IMR-90 (cell line): ENCODE results near the gene STOM. TPM values are rescaled to one million over a fixed set of nuclear protein-coding genes. Genes with fewer than 3 reads are reported as not detected.

Experiments used
- ATAC-seq: fragments of 200-7000 bp; cut with Tn5 transposase; 2 replicates; pipeline ENCODE4 v1.9.1; 2020; ENCODE audit warnings: low read depth, mild to moderate bottlenecking, moderate library complexity
- BruUV-seq: library from RNA; stranded (reverse); fragments of 400-500 nt; replicated peaks from 2 replicates; lab custom pipeline; 2021; lab: Mats Ljungman, UMichigan
- CTCF ChIA-PET: fragments of 300-600 bp; formaldehyde crosslinking; extraction: SDS; loops from one replicate; lab custom pipeline; 2021; ENCODE audit warnings: antibody characterized with exemption; lab: Yijun Ruan, JAX
- POLR2A ChIA-PET: fragments of 300-600 bp; sonication (Branson Sonifier 250); formaldehyde crosslinking; loops from one replicate; lab custom pipeline; 2022; ENCODE audit warnings: antibody characterized with exemption; ENCODE audit not compliant: unreplicated experiment; lab: Charles Lee
- DNase-seq: peaks from one replicate; pipeline ENCODE4 v3.0.0; 2013
- H2AFZ ChIP-seq: replicated peaks from 2 replicates; pipeline ENCODE3; 2013; ENCODE audit warnings: low read length, mild to moderate bottlenecking; ENCODE audit not compliant: poor library complexity
- H2AK5ac ChIP-seq: 2 replicates; pipeline ENCODE4 v1.6.1; 2013; ENCODE audit warnings: low read depth, low read length, inconsistent platforms
- H2AK9ac ChIP-seq: replicated peaks from 2 replicates; pipeline ENCODE3; 2013; ENCODE audit warnings: mild to moderate bottlenecking, low read depth, low read length, moderate library complexity; ENCODE audit not compliant: poor library complexity
- H2BK120ac ChIP-seq: 2 replicates; pipeline ENCODE4 v1.6.1; 2013; ENCODE audit warnings: low read depth, low read length, inconsistent platforms
- H2BK15ac ChIP-seq: 3 replicates; pipeline ENCODE4 v1.6.1; 2013; ENCODE audit warnings: low read depth, low read length, inconsistent platforms
- H2BK20ac ChIP-seq: 2 replicates; pipeline ENCODE4 v1.6.1; 2013; ENCODE audit warnings: low read depth, mild to moderate bottlenecking, inconsistent platforms, low read length, moderate library complexity
- H2BK5ac ChIP-seq: 2 replicates; pipeline ENCODE4 v1.6.1; 2013; ENCODE audit warnings: mild to moderate bottlenecking, low read depth, low read length, inconsistent platforms; ENCODE audit not compliant: poor library complexity, severe bottlenecking
- H3K14ac ChIP-seq: replicated peaks from 2 replicates; pipeline ENCODE4 v1.6.1; 2013; ENCODE audit warnings: low read depth, low read length, inconsistent platforms
- H3K18ac ChIP-seq: 2 replicates; pipeline ENCODE4 v1.6.1; 2013; ENCODE audit warnings: low read depth, low read length, control low read depth
- H3K23ac ChIP-seq: 2 replicates; pipeline ENCODE4 v1.6.1; 2013; ENCODE audit warnings: low read depth, low read length, inconsistent platforms
- H3K27ac ChIP-seq: 2 replicates; pipeline ENCODE4 v1.5.1; 2013; ENCODE audit warnings: mild to moderate bottlenecking, control low read depth, low read length; ENCODE audit not compliant: insufficient read depth
- H3K27me3 ChIP-seq: 2 replicates; pipeline ENCODE4 v1.6.1; 2013; ENCODE audit warnings: low read length; ENCODE audit not compliant: control insufficient read depth, insufficient read depth
- H3K36me3 ChIP-seq: 2 replicates; pipeline ENCODE4 v1.6.1; 2013; ENCODE audit warnings: low read length, mixed read lengths; ENCODE audit not compliant: control insufficient read depth, insufficient read depth
- H3K4ac ChIP-seq: 2 replicates; pipeline ENCODE4 v1.6.1; 2013; ENCODE audit warnings: low read depth, low read length, inconsistent platforms
- H3K4me1 ChIP-seq: 2 replicates; pipeline ENCODE4 v1.6.1; 2013; ENCODE audit warnings: low read length, mixed read lengths; ENCODE audit not compliant: control insufficient read depth, insufficient read depth
- H3K4me2 ChIP-seq: 2 replicates; pipeline ENCODE4 v1.6.1; 2013; ENCODE audit warnings: low read depth, mild to moderate bottlenecking, control low read depth, low read length, moderate library complexity
- H3K4me3 ChIP-seq: 2 replicates; pipeline ENCODE4 v1.5.1; 2013; ENCODE audit warnings: low read depth, mild to moderate bottlenecking, control low read depth, low read length, moderate library complexity; ENCODE audit not compliant: insufficient read depth
- H3K56ac ChIP-seq: 2 replicates; pipeline ENCODE4 v1.6.1; 2013; ENCODE audit warnings: low read length, inconsistent platforms; ENCODE audit not compliant: insufficient read depth; ENCODE audit errors: extremely low read depth
- H3K79me1 ChIP-seq, 2 experiments: 2 replicates each; pipeline ENCODE4 v1.6.1; 2013; ENCODE audit warnings: low read length in 2 of 2, inconsistent platforms in 1 of 2, low read depth in 1 of 2
- H3K9ac ChIP-seq: 2 replicates; pipeline ENCODE4 v1.6.1; 2013; ENCODE audit warnings: low read depth, low read length, control low read depth
- H3K9me1 ChIP-seq: 2 replicates; pipeline ENCODE4 v1.6.1; 2013; ENCODE audit warnings: low read length, inconsistent platforms; ENCODE audit not compliant: insufficient read depth
- H3K9me3 ChIP-seq: 2 replicates; pipeline ENCODE4 v1.6.1; 2013; ENCODE audit warnings: low read length; ENCODE audit not compliant: control insufficient read depth, insufficient read depth
- H4K20me1 ChIP-seq: 2 replicates; pipeline ENCODE4 v1.6.1; 2013; ENCODE audit warnings: low read length, inconsistent platforms; ENCODE audit not compliant: insufficient read depth
- H4K5ac ChIP-seq: 2 replicates; pipeline ENCODE4 v1.6.1; 2013; ENCODE audit warnings: mild to moderate bottlenecking, low read depth, low read length, control low read depth
- H4K8ac ChIP-seq, 2 experiments: 2 replicates each; pipeline ENCODE4 v1.6.1; 2013; ENCODE audit warnings: low read depth in 2 of 2, low read length in 2 of 2, control low read depth in 1 of 2, inconsistent platforms in 1 of 2
- H4K91ac ChIP-seq: 2 replicates; pipeline ENCODE4 v1.6.1; 2013; ENCODE audit warnings: low read depth, low read length, inconsistent platforms; ENCODE audit not compliant: insufficient read depth
- BHLHE40 ChIP-seq: fragments of 150-350 bp; IDR thresholded peaks from 2 replicates; pipeline ENCODE4 v1.6.1; 2016; ENCODE audit warnings: mild to moderate bottlenecking, low read depth, low read length
- CEBPB ChIP-seq: IDR thresholded peaks from 2 replicates; pipeline ENCODE4 v1.6.1; 2012; ENCODE audit warnings: low read depth, low read length, improper control_type of control experiment
- CHD1 ChIP-seq: IDR thresholded peaks from 2 replicates; pipeline ENCODE4 v1.6.1; 2012; ENCODE audit warnings: low read depth, low read length, improper control_type of control experiment
- ELK1 ChIP-seq: fragments of 150-350 bp; IDR thresholded peaks from 2 replicates; pipeline ENCODE4 v1.6.1; 2016; ENCODE audit warnings: low read depth, mild to moderate bottlenecking, low read length, moderate library complexity, borderline replicate concordance
- MAFK ChIP-seq: IDR thresholded peaks from 2 replicates; pipeline ENCODE4 v1.6.1; 2012; ENCODE audit warnings: low read depth, low read length, improper control_type of control experiment
- MXI1 ChIP-seq: IDR thresholded peaks from 2 replicates; pipeline ENCODE4 v1.6.1; 2012; ENCODE audit warnings: low read depth, mild to moderate bottlenecking, low read length, moderate library complexity, borderline replicate concordance
- POLR2A ChIP-seq: IDR thresholded peaks from 2 replicates; pipeline ENCODE4 v1.6.1; 2012; ENCODE audit warnings: mild to moderate bottlenecking, low read depth, low read length
- RAD21 ChIP-seq: IDR thresholded peaks from 2 replicates; pipeline ENCODE4 v1.6.1; 2012; ENCODE audit warnings: low read length, improper control_type of control experiment
- RCOR1 ChIP-seq: IDR thresholded peaks from 2 replicates; pipeline ENCODE4 v1.6.1; 2012; ENCODE audit warnings: mild to moderate bottlenecking, low read length, improper control_type of control experiment; ENCODE audit not compliant: insufficient replicate concordance
- USF2 ChIP-seq: fragments of 150-350 bp; IDR thresholded peaks from 2 replicates; pipeline ENCODE4 v1.6.1; 2017; ENCODE audit warnings: mild to moderate bottlenecking, antibody characterized with exemption, low read length, low read depth
- WGBS, 2 experiments: methylation state at CpG; one replicate each; pipeline versions ENCODE4 v1.1.5 to v1.1.7; 2013; ENCODE audit warnings: missing lambda C conversion rate in 2 of 2; ENCODE audit not compliant: insufficient read length in 1 of 2; ENCODE audit errors: extremely low coverage in 2 of 2; 5-methylcytosine and 5-hydroxymethylcytosine counted together
- dilution Hi-C: fragments of 300-500 bp; cut with HindIII; formaldehyde crosslinking; loops from one replicate; pipeline ENCODE4 v1.14.3; 2018; ENCODE audit warnings: low sequenced_read_pairs; ENCODE audit not compliant: unreplicated experiment
- in situ Hi-C: fragments of 300-500 bp; cut with MboI; formaldehyde crosslinking; loops from 3 replicates; pipeline ENCODE4 v1.14.3; 2019; ENCODE audit warnings: low sequenced_read_pairs, inconsistent platforms, mixed read lengths
- intact Hi-C: fragments of 100-400 bp; cut with micrococcal nuclease; formaldehyde crosslinking; loops from 2 replicates; pipeline ENCODE4 v1.10.0; 2022
- polyA plus RNA-seq, 3 experiments: library from polyadenylated mRNA; depleted of rRNA; stranded (reverse); fragments of >200 nt; gene quantifications; 2 replicates each; pipeline ENCODE4 v1.2.3, GENCODE V29; 2012; ENCODE audit warnings: low replicate concordance in 1 of 3
- total RNA-seq: library from RNA; depleted of rRNA; stranded (reverse); fragments of >200 nt; gene quantifications from 2 replicates; pipeline ENCODE4 v1.2.3, GENCODE V29; 2012

STOM gene
- total and polyA plus RNA-seq, 2 of the 4 experiments (the other 2 are of a cell fraction): 78.4 to 84.8 TPM

- Histone ChIP-seq H3K9me3 (no peaks in the 10 kb centered on the region), H2BK5ac (no peak overlapping the region), H2BK20ac (no peak overlapping the region), H4K91ac (no peak overlapping the region), H3K79me1 (peaks cover 21 to 49% of the 10 kb centered on the region in 2 experiments), H3K4ac (no peak overlapping the region), H3K4me3 (no peak overlapping the region), H2BK15ac (no peak overlapping the region), H3K56ac (no peak overlapping the region), H4K8ac (no peak overlapping the region), H2BK120ac (no peak overlapping the region), H2AFZ (no peak overlapping the region), H3K36me3 (peaks cover 48% of the 10 kb centered on the region), H3K4me1 (peaks cover 8% of the 10 kb centered on the region), H3K9me1 (no peaks in the 10 kb centered on the region; the same call in 1 of the 2 replicates), H4K5ac (no peak overlapping the region), H3K18ac (no peak overlapping the region), H3K4me2 (no peak overlapping the region), H2AK5ac (no peak overlapping the region), H3K9ac (no peak overlapping the region), H4K20me1 (no peaks in the 10 kb centered on the region), H3K14ac (no peak overlapping the region), H2AK9ac (no peak overlapping the region), H3K23ac (no peak overlapping the region), H3K27ac (no peak overlapping the region), H3K27me3 (no peaks in the 10 kb centered on the region)
- in situ Hi-C loops (no loop called here), dilution Hi-C loops (no loop called here), intact Hi-C loops (no loop called here)
- BruUV-seq: no TSS peak
- POLR2A ChIA-PET: interaction anchor here (0.5 to 1.2 kb wide), 2 partner anchors 9 to 19 kb away, joined by 3 read pairs; no protein-coding TSS in a partner anchor
- ATAC-seq (no peak), DNase-seq (no peak)
- WGBS, 2 experiments: no CpG with 5 or more reads among the region's 2 CpGs
- CTCF ChIA-PET: no interaction called here
- TF ChIP-seq USF2 (no peak), MAFK (no peak), CHD1 (no peak), CEBPB (no peak), ELK1 (no peak), MXI1 (no peak), RCOR1 (no peak), BHLHE40 (no peak), POLR2A (no peak), RAD21 (no peak)
Observed at GRCh38 chr9:121339437-121339836, 30.6 kb downstream of the STOM start.
